ENCODE data around the gene FBXL3. TPM values are rescaled to one million over a fixed set of nuclear protein-coding genes. Genes with fewer than 3 reads are reported as not detected.

Gene FBXL3
- total and polyA plus RNA-seq, 2 of the 8 experiments (the other 6 are each of a cell fraction or from before 2014, with no cell fraction given), result 4.9 to 14.9 TPM

GRCh38 chr13:77062097-77062496, 35.1 kb upstream of the FBXL3 start:
- Histone ChIP-seq H3K18ac (ENCODE audit: extremely low read depth, low read length) (no peak overlapping the region), H2BK15ac (ENCODE audit: low read length) (no peak overlapping the region), H3K9ac (replicated peaks in 1 of 4; ENCODE audit: extremely low read depth in 1 of 4, low read depth in 3 of 4, low read length in 3 of 4) (0 out of 7 replicates have a peak overlapping the region, but pooled peaks of 1 of the 4 experiments have one; percentile 2), H3K56ac (replicated peaks; ENCODE audit: insufficient read length, low read depth, low read length) (no peak overlapping the region), H3K4ac (replicated peaks; ENCODE audit: insufficient read length, low read depth, low read length) (no peak overlapping the region), H3K4me1 (replicated peaks in 1 of 4; ENCODE audit: control insufficient read depth in 3 of 4, insufficient read depth in 4 of 4, low read length in 3 of 4) (no peaks in the 10 kb centered on the region), H3K14ac (ENCODE audit: insufficient read length) (no peak overlapping the region), H4K5ac (ENCODE audit: insufficient read length, low read depth, low read length) (no peak overlapping the region), H3K4me2 (ENCODE audit: insufficient read depth in 1 of 2, low read depth in 2 of 2, low read length in 2 of 2) (no peak overlapping the region), H2BK120ac (replicated peaks; ENCODE audit: low read depth, low read length) (no peak overlapping the region), H4K8ac (ENCODE audit: extremely low read depth, insufficient read depth, low read length) (no peak overlapping the region), H2BK12ac (ENCODE audit: low read depth, low read length) (no peak overlapping the region), H3K23ac (ENCODE audit: insufficient read length) (no peak overlapping the region), H2AFZ (ENCODE audit: low read length) (no peak overlapping the region), H2BK5ac (ENCODE audit: low read depth, low read length) (no peak overlapping the region), H4K20me1 (replicated peaks in 1 of 2; ENCODE audit: control insufficient read depth in 1 of 2, insufficient read depth in 2 of 2, low read length in 2 of 2) (peaks cover 0 to 1% of the 10 kb centered on the region in 2 experiments), H2BK20ac (ENCODE audit: low read length) (no peak overlapping the region), H3K9me3 (ENCODE audit: insufficient read depth in 2 of 2, low read depth in 1 of 2, low read length in 1 of 2) (no peaks in the 10 kb centered on the region), H3K23me2 (ENCODE audit: low read depth, low read length) (no peaks in the 10 kb centered on the region), H2AK5ac (ENCODE audit: low read depth, low read length) (no peak overlapping the region), H3K79me1 (ENCODE audit: low read depth, low read length) (no peaks in the 10 kb centered on the region), H4K91ac (replicated peaks; ENCODE audit: insufficient read length, low read length) (no peak overlapping the region), H3K4me3 (ENCODE audit: extremely low read depth in 1 of 4, insufficient read depth in 2 of 4, low read depth in 3 of 4, low read length in 4 of 4) (no peak overlapping the region), H3K79me2 (ENCODE audit: control insufficient read depth in 1 of 2, insufficient read depth in 2 of 2, low read length in 2 of 2) (no peaks in the 10 kb centered on the region), H3K27ac (ENCODE audit: low read depth, low read length) (no peak overlapping the region), H3K27me3 (replicated peaks in 1 of 4; ENCODE audit: control insufficient read depth in 3 of 4, extremely low read depth in 1 of 4, insufficient read depth in 3 of 4, low read length in 3 of 4) (no peaks in the 10 kb centered on the region), H3K36me3 (ENCODE audit: control insufficient read depth in 2 of 4, insufficient read depth in 4 of 4, low read length in 3 of 4) (peaks cover 0 to 29% (median 9%) of the 10 kb centered on the region in 4 experiments; a peak in 3 of 8 replicates)
- no peak for TF ChIP-seq CTBP2 (IDR thresholded peaks at IDR 0.05; ENCODE audit: borderline replicate concordance, insufficient read depth, insufficient read length, low read length)
- no peak for TF ChIP-seq HDAC2 (IDR thresholded peaks at IDR 0.05; ENCODE audit: borderline replicate concordance in 1 of 2, low read depth in 2 of 2, low read length in 2 of 2)
- TF ChIP-seq EGR1 (IDR thresholded peaks at IDR 0.05; ENCODE audit: borderline replicate concordance, low read depth, low read length), result no peak
- TF ChIP-seq HDAC6 (IDR thresholded peaks at IDR 0.05; ENCODE audit: low read depth, low read length), result no peak
- no peak for TF ChIP-seq ASH2L (IDR thresholded peaks at IDR 0.05; ENCODE audit: low read length)
- no peak for TF ChIP-seq EZH2 (IDR thresholded peaks at IDR 0.05; ENCODE audit: low read depth, low read length, severe bottlenecking)
- no peak for TF ChIP-seq MAFK (IDR thresholded peaks at IDR 0.05; ENCODE audit: low read depth, low read length)
- no peak for TF ChIP-seq SIN3A (conservative IDR thresholded peaks at IDR 0.05 in 1 of 2, IDR thresholded peaks at IDR 0.05 in 1 of 2; ENCODE audit: low read depth in 1 of 2, low read length in 2 of 2)
- no peak for TF ChIP-seq BRCA1 (IDR thresholded peaks at IDR 0.05; ENCODE audit: low read depth, low read length)
- ChIA-PET CTCF (ENCODE audit: partially characterized antibody) (interaction anchor here (1.0 kb wide), 2 partner anchors 9 to 10 kb away, joined by 3 read pairs; no protein-coding TSS in a partner anchor), POLR2A (ENCODE audit: partially characterized antibody) (no interaction called here)
- FAIRE-seq (no peak), DNase-seq (ENCODE audit: low read depth in 1 of 2, low spot score in 2 of 2) (no peak)
- 100% methylated on average over 1 of the region's 1 CpG; no CpG with 5 or more reads in 1 of the 2 experiments for WGBS, 2 experiments (ENCODE audit: extremely low coverage in 1 of 2, insufficient coverage in 1 of 2, insufficient read length in 1 of 2, insufficient replicate concordance in 2 of 2, low coverage in 1 of 2, low lambda C conversion rate in 2 of 2, missing lambda C conversion rate in 1 of 2)
